GM20000 (cell line): ENCODE results near the gene PRKCH.

Experiments
- DNase-seq: peaks from one replicate; pipeline ENCODE4 v3.0.0; 2012; ENCODE audit warnings: low spot score
- TF ChIP-seq, protein P1 (sequence below): IDR thresholded peaks from 2 replicates; pipeline ENCODE4 v1.5.1; 2012; ENCODE audit warnings: mild to moderate bottlenecking, control low read depth; ENCODE audit errors: extremely low read depth, missing control alignments

Gene PRKCH

GRCh38 chr14:61565836-61566536 is 244.6 kb downstream of the PRKCH start:
- TF ChIP-seq, protein P1, sequence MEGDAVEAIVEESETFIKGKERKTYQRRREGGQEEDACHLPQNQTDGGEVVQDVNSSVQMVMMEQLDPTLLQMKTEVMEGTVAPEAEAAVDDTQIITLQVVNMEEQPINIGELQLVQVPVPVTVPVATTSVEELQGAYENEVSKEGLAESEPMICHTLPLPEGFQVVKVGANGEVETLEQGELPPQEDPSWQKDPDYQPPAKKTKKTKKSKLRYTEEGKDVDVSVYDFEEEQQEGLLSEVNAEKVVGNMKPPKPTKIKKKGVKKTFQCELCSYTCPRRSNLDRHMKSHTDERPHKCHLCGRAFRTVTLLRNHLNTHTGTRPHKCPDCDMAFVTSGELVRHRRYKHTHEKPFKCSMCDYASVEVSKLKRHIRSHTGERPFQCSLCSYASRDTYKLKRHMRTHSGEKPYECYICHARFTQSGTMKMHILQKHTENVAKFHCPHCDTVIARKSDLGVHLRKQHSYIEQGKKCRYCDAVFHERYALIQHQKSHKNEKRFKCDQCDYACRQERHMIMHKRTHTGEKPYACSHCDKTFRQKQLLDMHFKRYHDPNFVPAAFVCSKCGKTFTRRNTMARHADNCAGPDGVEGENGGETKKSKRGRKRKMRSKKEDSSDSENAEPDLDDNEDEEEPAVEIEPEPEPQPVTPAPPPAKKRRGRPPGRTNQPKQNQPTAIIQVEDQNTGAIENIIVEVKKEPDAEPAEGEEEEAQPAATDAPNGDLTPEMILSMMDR, result no peak
- DNase-seq, result no peak

GRCh38 chr14:61566537-61567225 is 245.3 kb downstream of the PRKCH start:
- DNase-seq, result no peak
- TF ChIP-seq, protein P1, result no peak

DNA sequence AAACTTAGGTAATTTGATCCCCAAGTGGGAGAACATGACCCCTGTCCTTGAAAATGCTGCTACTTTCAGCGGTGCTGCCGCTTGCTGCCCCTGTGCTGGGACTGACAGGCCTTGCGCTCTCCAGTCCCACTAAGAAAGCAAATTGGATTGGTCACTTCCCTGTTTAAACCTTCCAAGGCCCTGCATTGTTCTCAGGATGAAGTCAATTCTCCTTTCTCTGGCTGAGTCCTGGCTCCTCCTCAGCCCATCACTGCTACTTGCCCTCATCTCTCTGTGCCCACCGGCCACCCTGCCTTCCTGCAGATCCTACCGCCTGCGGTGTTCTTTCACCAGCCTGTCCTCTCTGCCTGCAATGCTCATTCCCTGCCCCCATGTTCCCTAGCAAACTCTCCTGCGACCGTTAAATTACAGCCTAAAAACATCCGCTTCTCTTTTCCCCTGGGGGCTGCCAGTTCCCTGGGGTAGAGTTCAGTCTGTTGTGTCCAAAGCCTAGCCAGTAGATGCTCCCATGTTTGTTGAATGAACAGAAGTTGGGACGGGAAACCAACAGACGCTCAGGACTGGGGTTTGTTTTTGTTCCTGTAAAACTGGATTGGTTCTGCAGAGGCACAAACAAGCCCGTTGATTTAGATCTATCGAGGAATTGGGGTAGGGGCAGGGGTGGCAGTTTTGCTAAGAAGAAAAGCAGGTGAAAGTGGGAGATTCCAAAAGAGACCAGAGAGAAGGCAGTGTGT is 246.6 kb downstream of the PRKCH start:
- no peak for DNase-seq
- TF ChIP-seq, protein P1, result no peak

GRCh38 chr14:61568572-61569011 is 247.2 kb downstream of the PRKCH start:
- DNase-seq, result peak; percentile 76
- TF ChIP-seq, protein P1, result no peak

DNA sequence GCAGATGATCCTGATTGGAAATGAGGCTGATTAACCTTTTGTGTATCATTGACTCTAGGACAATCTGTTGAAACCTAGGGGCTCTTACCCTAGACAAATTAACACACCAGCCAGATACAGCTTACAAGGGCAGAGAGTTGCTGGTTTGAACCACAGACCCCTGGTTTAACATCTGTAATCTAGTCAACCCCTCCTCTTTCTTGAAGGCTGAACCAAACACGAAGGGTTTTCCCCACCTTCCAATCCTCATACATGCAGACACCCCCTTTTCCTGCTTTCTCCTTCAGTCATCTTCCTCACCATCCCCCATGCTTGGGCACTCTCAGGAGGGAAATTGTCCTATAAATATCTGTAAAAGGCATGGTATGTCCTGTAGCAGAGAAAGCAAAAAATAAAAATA is 247.9 kb downstream of the PRKCH start:
- DNase-seq, result peak; percentile 28
- TF ChIP-seq, protein P1, result no peak

DNA sequence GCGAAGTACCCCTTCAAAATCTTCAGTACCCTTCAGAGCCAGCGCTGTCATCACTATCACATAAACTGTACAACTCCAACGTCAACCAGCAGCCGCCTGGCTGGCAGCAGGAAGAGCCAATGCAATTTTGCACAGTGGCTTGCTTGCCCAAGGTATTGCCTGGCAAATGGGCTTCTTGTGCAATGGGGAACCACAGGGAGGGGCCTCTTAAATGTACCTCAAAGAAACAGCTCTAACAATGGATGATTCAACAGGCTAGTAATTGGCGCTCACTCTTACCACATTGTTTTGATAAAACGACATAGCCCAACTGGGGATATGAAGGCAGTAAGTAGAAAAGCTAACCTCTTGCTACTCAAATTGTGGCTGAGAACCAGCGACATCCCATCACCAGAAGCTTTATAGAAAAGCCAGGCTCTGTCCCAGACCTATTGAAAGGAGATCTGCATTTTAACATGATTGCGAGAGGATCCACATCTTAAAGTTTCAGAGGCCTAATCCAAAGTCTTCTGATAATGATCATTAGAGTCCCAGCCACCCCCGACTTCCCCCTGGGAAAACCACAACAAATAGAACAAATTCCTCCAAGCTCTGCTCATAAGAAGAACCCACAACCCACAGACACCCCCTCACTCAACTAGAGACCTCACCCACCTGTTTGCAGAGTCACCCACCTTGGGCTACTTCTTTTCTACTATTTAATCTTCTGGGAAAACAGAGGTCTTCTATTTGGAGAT is 248.6 kb downstream of the PRKCH start:
- TF ChIP-seq, protein P1, result no peak
- no peak for DNase-seq
